Glomerular visceral epithelial cell (primary cell): Measurements from ENCODE around the gene MYO9B.
"Not testable (repeated sequence)": the region's sequence is repeated elsewhere in the genome, so short reads cannot be mapped to it uniquely, and the experiment has no call there.

Experiments used
- DNase-seq: peaks from one replicate; pipeline ENCODE4 v3.0.0-alpha.2; 2016; ENCODE audit errors: extremely low spot score

MYO9B gene

GRCh38 chr19:17145546-17146497 lies 70.2 kb downstream of the MYO9B start:
- DNase-seq, result no peak

- no peak for DNase-seq
Observed at GRCh38 chr19:17148130-17148529, 72.6 kb downstream of the MYO9B start.

- no peak for DNase-seq
Observed at GRCh38 chr19:17149393-17150135, 74.0 kb downstream of the MYO9B start.

- no peak for DNase-seq
Observed at GRCh38 chr19:17153996-17154395, 78.4 kb downstream of the MYO9B start.

- DNase-seq, result no peak
Observed at GRCh38 chr19:17155251-17155650, 79.7 kb downstream of the MYO9B start.

GRCh38 chr19:17156296-17156946 lies 80.8 kb downstream of the MYO9B start:
- no peak for DNase-seq

GRCh38 chr19:17156947-17157302 lies 81.3 kb downstream of the MYO9B start:
- no peak for DNase-seq

- DNase-seq, result no peak
Observed at GRCh38 chr19:17158584-17158983, 83.0 kb downstream of the MYO9B start.

GRCh38 chr19:17159466-17160393 lies 84.2 kb downstream of the MYO9B start:
- no peak for DNase-seq

GRCh38 chr19:17160908-17161307 lies 85.3 kb downstream of the MYO9B start:
- DNase-seq, result no peak

GRCh38 chr19:17162131-17162530 lies 86.6 kb downstream of the MYO9B start:
- not testable (repeated sequence) for DNase-seq

- DNase-seq, result no peak
Observed at GRCh38 chr19:17162580-17162979, 87.0 kb downstream of the MYO9B start.

- no peak for DNase-seq
Observed at GRCh38 chr19:17163652-17164051, 88.1 kb downstream of the MYO9B start.

- no peak for DNase-seq
Observed at GRCh38 chr19:17164639-17165038, 89.1 kb downstream of the MYO9B start.

GRCh38 chr19:17165715-17166114 lies 90.1 kb downstream of the MYO9B start:
- no peak for DNase-seq

GRCh38 chr19:17170538-17171297 lies 95.1 kb downstream of the MYO9B start:
- DNase-seq, result no peak

GRCh38 chr19:17171874-17172273 lies 96.3 kb downstream of the MYO9B start:
- DNase-seq, result no peak

GRCh38 chr19:17172624-17173345 lies 97.2 kb downstream of the MYO9B start:
- DNase-seq, result no peak

GRCh38 chr19:17178291-17178690 lies 102.7 kb downstream of the MYO9B start:
- no peak for DNase-seq
